ENCODE results near the gene TNFAIP3.

Gene TNFAIP3

GRCh38 chr6:137927777-137928218 is 60.7 kb downstream of the TNFAIP3 start:
- DNase-seq: no peak

GRCh38 chr6:137928286-137928685 is 61.2 kb downstream of the TNFAIP3 start:
- no peak for DNase-seq

GRCh38 chr6:137931849-137932465 is 64.9 kb downstream of the TNFAIP3 start:
- DNase-seq: no peak

Data from cortex of kidney (tissue), 1 donor.